GM18951 (cell line): ENCODE results near the gene GAS7.

ENCODE experiments used
- POLR2A ChIP-seq: IDR thresholded peaks from 4 replicates; pipeline ENCODE4 v1.6.1; 2011; ENCODE audit warnings: mild to moderate bottlenecking; ENCODE audit not compliant: insufficient read length, insufficient read depth; ENCODE audit errors: extremely low read depth
- in situ Hi-C: fragments of 300-500 bp; cut with MboI; formaldehyde crosslinking; loops from one replicate; pipeline ENCODE4 v1.12.0; 2022; ENCODE audit warnings: low sequenced_read_pairs, mixed read lengths, inconsistent platforms; ENCODE audit not compliant: unreplicated experiment

The GAS7 gene

DNA sequence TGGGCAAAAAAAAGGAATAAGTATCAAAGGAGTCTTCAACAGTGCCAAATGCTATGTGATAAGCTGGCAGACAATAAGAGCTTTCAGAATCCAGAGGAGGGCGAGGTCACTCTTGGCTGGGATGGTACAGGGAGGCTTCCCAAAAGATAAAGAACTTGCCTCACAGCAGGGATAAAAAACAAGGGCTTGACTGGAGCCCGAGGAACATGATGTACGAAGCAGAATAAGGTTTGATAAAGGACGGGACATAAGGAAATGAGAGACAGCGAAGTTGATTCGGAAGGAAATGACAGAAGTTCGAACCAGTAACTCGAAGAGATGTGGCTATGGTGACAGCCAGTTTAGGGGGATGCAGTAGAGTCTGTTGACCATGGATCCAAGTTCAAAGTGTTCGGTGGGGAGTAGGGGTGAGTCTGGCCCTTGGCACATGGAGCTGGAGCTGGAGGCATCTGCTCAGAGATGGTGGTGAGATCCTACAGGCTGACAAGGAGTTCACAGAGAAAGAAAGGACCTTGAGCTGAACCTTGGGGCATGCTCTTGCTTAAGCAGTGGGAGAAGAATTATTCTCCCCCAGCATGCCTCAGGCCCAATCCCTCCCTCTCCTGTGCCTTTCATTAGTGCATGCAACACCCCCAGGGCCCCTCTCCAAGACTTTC, 155.7 kb downstream of the GAS7 start:
- in situ Hi-C loops: no loop called here
- no peak for TF ChIP-seq POLR2A

DNA sequence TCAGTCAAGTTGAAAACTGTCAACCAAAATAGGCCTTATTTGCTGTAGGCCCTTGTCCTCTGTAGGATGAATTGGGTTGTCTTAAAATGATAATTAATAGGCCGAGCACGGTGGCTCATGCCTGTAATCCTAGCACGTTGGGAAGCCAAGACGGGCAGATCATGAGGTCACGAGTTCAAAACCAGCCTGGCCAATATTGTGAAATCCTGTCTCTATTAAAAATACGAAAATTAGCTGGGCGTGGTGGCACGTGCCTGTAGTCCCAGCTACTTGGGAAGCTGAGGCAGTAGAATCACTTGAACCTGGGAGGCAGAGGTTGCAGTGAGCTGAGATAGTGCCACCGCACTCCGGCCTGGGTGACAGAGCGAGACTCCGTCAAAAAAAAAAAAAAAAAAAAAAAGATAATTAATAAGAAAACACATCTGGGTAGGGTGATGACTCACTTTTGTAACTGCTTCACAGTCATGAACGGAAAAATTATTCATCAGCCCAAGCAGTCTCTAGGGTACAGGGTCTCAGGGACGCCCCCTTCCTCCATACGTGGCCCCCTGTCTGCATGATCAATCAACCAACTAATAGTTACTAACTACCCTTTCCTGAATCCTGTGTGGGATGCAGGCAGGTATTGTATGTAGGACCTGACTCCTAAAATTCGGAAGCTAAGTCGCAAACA, 156.4 kb downstream of the GAS7 start:
- in situ Hi-C loops: no loop called here
- TF ChIP-seq POLR2A: no peak

- TF ChIP-seq POLR2A: no peak
- in situ Hi-C loops: no loop called here
Measured at GRCh38 chr17:10041287-10041612, 157.2 kb downstream of the GAS7 start.

DNA sequence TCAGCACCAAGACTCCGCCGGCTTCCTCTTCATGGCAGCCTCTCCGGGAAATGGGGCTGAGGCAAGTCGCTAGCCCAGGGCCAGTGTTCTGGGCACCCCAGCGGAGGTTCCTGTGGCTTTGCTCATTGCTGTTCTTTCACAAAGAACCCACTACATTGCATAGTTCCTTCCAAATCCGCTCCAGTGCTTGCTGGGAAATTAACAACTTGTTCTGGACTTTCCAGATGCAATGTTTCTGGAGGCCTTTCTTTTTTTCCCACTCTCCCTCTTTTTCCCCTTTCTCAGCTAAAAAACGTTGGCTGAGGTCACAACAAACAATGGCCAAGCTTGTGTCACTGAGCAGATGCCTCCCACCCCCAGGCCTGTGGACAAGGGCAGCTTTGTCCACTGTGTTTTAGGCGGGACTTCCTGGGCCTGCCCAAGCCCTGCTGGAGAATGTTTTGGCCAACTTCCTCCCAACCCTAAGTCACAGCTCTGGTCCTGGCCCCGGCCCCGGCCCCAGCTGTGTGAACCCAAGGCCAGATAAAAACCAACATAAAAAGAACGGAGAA, 161.8 kb downstream of the GAS7 start:
- no peak for TF ChIP-seq POLR2A
- in situ Hi-C loops: no loop called here

GRCh38 chr17:10035885-10036284, 162.5 kb downstream of the GAS7 start:
- in situ Hi-C loops: no loop called here
- TF ChIP-seq POLR2A: no peak

DNA sequence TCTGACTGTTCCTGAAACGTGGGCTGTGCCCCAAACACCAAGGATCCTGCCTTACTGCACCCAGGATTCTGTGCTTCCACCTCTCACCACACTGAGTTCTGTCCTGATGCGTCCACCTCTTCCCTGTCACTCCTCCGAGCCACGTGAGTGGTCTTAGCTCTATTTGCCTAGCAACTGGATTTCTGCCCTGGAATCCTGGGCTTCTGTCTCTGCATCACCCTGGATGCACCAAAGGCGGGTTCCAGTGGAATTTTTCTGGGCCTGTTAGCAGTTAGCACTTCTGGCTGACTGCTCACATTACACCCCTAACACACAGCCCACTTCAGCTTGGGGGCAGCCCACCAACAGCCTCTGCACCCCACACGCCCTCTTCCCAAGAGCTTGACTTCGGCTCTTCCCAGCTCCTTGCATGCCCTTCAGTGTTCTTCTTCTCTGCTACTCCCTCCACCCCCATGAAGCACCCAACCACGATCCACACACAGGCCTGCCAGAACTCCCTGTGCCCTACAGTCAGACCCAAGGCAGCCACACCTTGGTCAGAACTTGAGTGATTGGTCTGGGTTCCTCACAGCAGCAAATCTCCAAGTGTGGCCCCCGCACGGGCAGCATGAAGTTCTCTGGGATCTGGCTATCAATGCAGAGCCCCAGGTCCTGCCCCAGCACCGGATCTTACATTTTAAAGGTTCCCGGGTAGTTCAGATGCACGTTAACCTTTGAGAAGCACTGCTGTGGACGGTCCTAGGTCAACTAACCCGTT, 163.5 kb downstream of the GAS7 start:
- in situ Hi-C loops: no loop called here
- TF ChIP-seq POLR2A: no peak

- TF ChIP-seq POLR2A: no peak
- in situ Hi-C loops: no loop called here
Measured at GRCh38 chr17:10033959-10034358, 164.4 kb downstream of the GAS7 start.

- no peak for TF ChIP-seq POLR2A
- in situ Hi-C loops: no loop called here
Measured at GRCh38 chr17:10033449-10033848, 165.0 kb downstream of the GAS7 start.

DNA sequence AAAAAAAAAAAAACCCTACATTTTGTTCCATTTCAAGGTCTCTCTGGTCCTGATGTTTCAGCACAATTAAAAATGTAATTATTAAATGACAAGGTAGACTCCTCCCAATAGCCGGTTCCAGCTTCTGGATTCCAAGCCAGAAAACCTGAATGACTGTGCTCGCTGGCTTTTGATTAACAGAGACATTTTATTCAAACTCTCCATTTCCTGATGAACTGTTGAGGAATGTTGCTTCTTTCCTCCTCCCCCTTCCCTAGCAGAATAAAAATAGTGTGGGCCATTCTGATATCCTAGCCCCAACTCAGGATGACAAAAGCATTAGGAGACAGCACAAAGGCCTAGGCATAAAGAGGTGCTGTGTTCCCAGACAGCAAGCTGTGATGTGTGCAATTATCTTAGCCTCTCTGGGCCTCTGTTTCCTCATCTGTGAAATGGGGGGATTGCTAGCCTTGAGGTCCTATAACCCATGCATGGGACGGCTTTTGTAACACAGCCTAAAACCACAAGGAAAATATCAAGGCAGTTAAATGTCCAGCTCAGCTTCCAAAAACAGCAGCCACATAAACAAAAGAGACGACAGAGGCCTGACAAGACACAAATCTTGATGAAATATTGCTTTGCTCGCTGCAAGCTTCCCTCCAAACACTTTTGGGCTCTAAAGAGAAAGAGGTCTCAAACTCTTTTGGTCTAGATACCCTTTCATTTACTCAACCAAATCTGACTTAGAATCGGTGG, 166.1 kb downstream of the GAS7 start:
- in situ Hi-C loops: no loop called here
- TF ChIP-seq POLR2A: no peak

GRCh38 chr17:10031606-10032005, 166.8 kb downstream of the GAS7 start:
- in situ Hi-C loops: no loop called here
- TF ChIP-seq POLR2A: no peak

DNA sequence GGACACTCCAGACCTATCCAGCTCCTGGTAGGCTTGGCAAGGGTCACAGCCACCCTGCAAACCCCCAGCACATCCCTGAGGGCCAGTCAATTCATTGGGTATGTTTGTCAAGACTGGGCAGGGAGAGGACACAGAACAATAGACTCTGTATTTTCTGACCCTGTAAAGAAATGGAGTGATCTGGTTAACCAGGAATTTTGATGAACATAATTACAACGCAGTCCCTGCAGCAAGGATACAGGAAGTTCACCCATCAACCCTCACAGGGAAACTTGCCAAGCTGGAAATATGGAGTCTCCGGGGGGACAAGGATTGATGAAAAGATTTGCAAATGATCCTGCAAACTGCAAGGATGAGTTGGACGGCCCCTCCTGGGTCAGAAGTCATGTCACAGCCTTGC, 167.3 kb downstream of the GAS7 start:
- in situ Hi-C loops: no loop called here
- TF ChIP-seq POLR2A: no peak

DNA sequence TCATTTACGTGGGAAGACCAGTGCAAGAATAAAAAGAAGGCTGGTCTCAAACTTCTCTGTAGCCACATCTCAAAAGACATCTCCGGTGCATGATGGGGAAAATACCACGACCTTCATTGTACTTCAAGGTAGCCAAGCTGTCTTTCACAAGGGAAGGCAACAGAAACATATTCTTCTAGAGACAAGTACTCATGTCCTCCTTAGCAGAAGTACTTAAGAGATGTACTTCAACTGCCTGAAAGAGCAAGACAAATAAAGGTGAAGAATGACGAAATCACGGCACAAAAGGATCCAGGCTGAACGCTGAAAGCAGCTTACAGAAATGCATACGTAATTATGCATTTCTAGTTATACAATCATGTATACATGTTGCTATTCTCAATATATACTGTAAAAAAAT, 169.3 kb downstream of the GAS7 start:
- no peak for TF ChIP-seq POLR2A
- in situ Hi-C loops: no loop called here
